Islet of Langerhans (tissue), 1 donor: Measurements from ENCODE around the gene FSTL4.
"Not testable (repeated sequence)": the region's sequence is repeated elsewhere in the genome, so short reads cannot be mapped to it uniquely, and the experiment has no call there.

ENCODE experiments used
- FAIRE-seq: peaks from one replicate; lab custom pipeline; 2011; peaks lifted over from hg19 to GRCh38; lab: Jason Lieb, UNC

FSTL4 gene

GRCh38 chr5:133552925-133553525 lies 59.3 kb downstream of the FSTL4 start:
- FAIRE-seq: no peak

DNA sequence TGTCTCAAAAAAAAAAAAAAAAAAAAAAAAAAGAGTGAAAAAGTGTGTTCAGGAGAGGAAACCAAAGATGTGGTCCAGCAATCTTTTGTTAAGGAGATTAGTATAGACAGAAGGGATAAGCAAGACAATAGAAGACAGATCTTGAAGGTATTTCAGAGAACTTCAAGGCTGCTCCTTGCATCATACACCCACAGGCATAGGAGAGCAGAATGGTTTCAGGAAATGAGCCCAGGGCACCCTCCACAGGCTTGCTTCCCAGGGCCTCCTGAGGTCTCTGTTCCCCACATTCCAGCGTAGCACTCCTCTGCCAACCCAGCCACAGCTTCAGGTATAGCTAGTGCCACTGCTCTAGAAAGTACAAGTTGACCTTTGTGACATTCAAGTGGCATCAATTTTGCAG lies 65.8 kb downstream of the FSTL4 start:
- no peak for FAIRE-seq

DNA sequence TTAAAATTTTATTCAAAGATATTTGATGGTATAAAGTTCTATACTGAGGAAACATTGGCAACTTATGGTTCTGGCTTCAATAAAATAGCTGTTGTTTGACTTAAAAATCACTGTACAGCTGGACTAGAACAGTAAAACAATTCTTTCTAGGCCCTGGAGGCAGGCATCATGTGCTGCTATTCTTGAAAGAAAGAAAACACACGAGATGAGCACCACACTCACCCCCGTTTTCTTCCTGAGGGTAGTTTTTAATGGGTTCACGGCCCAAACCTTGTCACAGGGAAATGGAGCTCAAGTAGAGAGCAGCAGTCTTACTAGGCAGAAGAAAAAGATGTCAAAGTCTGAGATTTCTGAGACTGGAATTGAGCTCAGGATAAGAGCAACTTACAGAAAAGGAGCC lies 68.0 kb downstream of the FSTL4 start:
- FAIRE-seq: no peak

DNA sequence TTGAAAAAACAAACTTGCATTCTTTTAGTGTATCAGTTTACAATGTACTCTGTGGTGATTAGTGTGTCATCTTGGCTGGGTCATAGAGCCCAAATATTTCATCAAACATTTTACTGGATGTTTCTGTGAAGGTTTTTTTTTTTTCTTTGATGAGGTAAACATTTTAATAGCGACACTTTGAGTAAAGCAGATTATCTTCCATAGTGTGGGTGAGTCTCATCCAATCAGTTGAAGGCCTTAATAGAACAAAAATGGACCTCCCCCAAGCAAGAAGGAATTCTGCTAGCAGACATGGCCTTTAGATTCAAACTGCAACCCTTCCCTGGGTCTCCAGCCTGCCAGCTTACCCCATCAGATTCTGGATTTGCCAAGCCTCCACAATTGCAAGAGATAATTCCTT lies 72.5 kb downstream of the FSTL4 start:
- FAIRE-seq: no peak

DNA sequence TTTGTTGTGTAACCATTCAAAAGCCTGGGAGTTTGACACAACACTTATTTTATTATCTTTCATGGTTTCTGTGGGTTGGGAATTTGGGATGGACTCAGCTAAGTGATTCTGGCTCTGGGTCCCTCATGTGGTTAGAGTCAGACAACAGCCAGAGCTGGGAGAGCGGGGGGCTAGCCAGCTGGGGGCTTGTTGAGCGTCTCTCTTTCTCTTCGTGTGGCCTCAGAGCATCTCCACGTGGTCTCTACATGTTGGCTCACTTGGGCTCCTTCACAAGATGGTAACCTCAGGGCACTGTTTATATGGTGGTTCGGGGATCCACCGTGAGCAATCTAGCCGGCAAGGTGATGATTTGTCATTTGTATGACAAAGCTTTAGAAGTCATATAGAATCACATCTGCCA lies 73.6 kb downstream of the FSTL4 start:
- FAIRE-seq: no peak

GRCh38 chr5:133535241-133535929 lies 77.0 kb downstream of the FSTL4 start:
- not testable (repeated sequence) for FAIRE-seq

- no peak for FAIRE-seq
These were observed 77.8 kb downstream of the FSTL4 start for GRCh38 chr5:133534566-133534965.

GRCh38 chr5:133533541-133533940 lies 78.8 kb downstream of the FSTL4 start:
- no peak for FAIRE-seq

- no peak for FAIRE-seq
These were observed 80.7 kb downstream of the FSTL4 start for GRCh38 chr5:133531594-133531993.

DNA sequence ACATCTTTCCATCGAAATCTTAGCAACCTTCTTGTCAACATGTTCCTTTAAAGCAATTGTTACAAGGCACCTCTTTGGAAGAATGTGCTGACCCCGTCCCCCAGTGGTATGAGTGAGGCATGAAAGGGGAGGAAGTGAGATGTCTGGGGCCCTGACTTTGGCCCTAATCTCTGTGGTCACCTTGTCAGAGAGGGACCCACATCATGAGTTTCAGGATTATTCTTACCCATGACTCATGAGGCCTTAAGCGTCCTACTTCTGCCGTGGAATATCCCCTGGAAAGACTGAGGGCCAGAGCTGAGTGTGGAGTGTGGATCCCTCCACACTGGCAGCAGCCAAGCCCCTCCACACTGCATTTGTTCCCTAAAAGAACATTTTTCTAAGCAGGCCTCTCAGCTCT lies 81.2 kb downstream of the FSTL4 start:
- FAIRE-seq: no peak

- FAIRE-seq: no peak
These were observed 82.1 kb downstream of the FSTL4 start for GRCh38 chr5:133530270-133530669.

GRCh38 chr5:133528841-133529240 lies 83.5 kb downstream of the FSTL4 start:
- FAIRE-seq: no peak

- no peak for FAIRE-seq
These were observed 85.0 kb downstream of the FSTL4 start for GRCh38 chr5:133527311-133527710.

DNA sequence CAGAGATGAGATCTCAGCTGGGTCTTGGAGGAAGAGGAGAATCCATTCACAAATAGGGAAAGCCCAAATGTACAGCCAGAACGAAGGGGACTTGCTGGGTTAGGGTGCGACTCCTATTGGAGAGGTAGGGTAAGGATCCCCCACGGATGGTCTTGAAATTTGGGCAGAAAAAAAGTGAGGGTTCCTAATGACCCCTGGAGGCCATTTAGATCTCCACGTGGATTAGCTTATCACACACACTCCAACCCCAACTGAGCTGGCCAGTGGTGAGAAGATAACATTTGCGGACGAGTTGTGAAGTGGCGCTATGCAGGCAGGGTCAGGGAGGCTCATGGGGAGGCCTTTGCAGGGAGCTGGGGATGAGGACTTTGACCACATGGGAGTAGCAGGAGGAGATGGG lies 86.0 kb downstream of the FSTL4 start:
- FAIRE-seq: no peak

- FAIRE-seq: no peak
These were observed 87.2 kb downstream of the FSTL4 start for GRCh38 chr5:133525126-133525525.

DNA sequence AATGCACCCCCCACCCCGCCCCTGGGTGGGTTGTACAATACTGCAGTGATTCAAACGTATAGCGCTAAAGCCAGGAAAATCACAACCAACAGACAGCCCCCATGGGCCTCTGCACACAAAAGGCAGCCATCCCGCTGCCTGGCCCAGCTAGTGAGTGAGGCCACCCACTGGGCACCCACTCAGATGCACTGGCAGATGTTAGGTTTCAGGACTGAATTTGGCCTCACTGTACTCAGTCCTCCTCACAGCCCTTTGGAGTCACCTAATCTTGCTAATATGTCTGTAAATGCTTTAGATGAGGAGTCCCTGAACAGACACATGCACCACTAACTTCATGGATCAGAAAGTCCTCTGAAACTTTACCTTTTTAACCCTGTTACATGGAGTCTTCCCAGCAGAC lies 87.7 kb downstream of the FSTL4 start:
- no peak for FAIRE-seq

GRCh38 chr5:133523961-133524586 lies 88.3 kb downstream of the FSTL4 start:
- FAIRE-seq: no peak

DNA sequence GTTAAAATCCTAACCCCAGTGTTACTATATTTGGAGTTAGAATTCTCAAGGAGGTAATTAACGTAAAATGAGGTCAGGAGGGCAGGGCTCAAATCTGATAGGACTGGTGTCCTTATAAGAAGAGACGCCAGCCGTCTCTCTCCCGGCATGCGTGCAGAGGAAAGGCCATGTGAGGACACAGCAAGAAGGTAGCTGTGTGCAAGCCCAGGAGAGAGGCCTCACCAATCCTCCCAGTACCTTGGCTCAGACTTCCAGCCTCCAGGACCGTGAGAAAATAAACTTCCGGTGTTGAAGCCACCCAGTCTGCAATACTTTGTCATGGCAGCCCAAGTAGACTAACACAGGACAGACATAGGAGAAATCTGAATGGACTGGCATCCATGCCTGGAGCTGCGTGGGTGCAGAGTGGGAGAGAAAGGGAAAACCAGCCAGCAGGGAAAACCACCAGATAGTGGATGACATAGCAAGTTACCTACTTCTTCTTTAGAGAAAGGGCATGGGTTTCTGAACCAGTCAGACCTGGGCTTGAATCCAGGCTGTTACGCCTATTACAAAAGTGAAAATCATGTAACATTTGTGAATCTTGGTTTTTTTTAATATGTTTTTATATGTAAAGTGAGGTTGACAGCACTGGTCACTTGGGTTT lies 89.2 kb downstream of the FSTL4 start:
- no peak for FAIRE-seq

GRCh38 chr5:133521801-133522200 lies 90.5 kb downstream of the FSTL4 start:
- no peak for FAIRE-seq

- no peak for FAIRE-seq
These were observed 91.2 kb downstream of the FSTL4 start for GRCh38 chr5:133520991-133521706.

DNA sequence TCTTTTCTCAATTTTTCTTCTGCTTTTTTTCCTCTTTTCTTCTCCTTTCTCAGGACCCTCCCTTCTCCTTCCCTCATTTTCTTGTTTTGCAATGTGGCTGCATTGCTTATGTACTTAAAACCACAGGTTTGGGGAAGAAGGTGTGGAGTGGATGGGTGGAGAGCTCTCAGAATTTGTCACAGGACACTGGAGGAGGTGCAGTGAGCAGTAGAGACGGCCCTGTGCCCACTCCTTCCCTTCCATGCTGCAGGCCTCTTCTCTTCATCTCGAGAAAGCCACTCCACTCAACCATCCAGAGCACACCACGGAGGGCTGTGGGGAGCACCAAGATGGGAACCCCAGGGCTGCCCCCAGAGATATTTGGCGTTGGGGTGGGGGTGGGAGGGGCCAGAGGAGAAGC lies 92.3 kb downstream of the FSTL4 start:
- FAIRE-seq: no peak

- no peak for FAIRE-seq
These were observed 93.2 kb downstream of the FSTL4 start for GRCh38 chr5:133519191-133519590.

DNA sequence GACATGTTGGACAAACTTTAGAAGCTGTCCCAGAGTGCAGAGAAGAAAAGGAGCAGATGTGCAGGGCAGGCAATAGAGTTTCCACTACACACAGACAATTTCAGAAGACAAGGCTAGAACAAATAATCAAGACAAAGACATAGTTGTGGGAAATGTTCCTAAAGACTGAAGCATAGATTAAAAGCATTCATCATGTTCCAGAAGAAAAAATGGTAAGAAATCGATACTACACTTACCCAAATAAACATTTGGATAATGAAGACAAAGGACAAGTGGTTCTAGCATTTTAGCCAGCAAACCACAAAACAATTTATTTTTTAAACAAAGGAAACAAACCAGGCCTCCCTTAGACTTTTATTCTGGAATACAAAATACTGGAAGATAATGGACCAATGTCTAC lies 97.9 kb downstream of the FSTL4 start:
- FAIRE-seq: no peak
